Measurements from ENCODE around the gene RAF1.

The RAF1 gene

GRCh38 chr3:12613250-12613649 lies 50.7 kb downstream of the RAF1 start:
- H3K27me3 ChIP-seq (ENCODE audit: insufficient read depth, low read length, poor library complexity) = no peaks in the 10 kb centered on the region
- peak; percentile 6 for DNase-seq
- no peak overlapping the region for H4K8ac ChIP-seq (ENCODE audit: low read depth, low read length)
- H2BK5ac ChIP-seq (ENCODE audit: low read length) = no peak overlapping the region
- WGBS (ENCODE audit: extremely low coverage, insufficient coverage, low lambda C conversion rate) = no CpG with 5 or more reads among the region's 4 CpGs
- no peak overlapping the region for H3K56ac ChIP-seq (ENCODE audit: low read length)
- H3K18ac ChIP-seq (ENCODE audit: low read length) = no peak overlapping the region
- H3K79me2 ChIP-seq (ENCODE audit: control insufficient read depth, insufficient read depth, low read length) = peaks cover 13% of the 10 kb centered on the region
- no peak overlapping the region for H3K9ac ChIP-seq (ENCODE audit: low read length)
- H3K4me3 ChIP-seq (ENCODE audit: low read length) = no peak overlapping the region
- no peak overlapping the region for H3K27ac ChIP-seq (ENCODE audit: low read depth, low read length)
- H3K79me1 ChIP-seq (ENCODE audit: low read length) = peaks cover 11% of the 10 kb centered on the region
- no peaks in the 10 kb centered on the region for H3K36me3 ChIP-seq (ENCODE audit: control insufficient read depth, insufficient read depth, low read length)
- no peak overlapping the region for H2BK120ac ChIP-seq (ENCODE audit: low read depth, low read length)
- H2BK15ac ChIP-seq (replicated peaks; ENCODE audit: low read depth) = no peak overlapping the region
- no peak overlapping the region for H2AK5ac ChIP-seq (ENCODE audit: low read length)
- H3K4ac ChIP-seq (ENCODE audit: low read depth, low read length) = no peak overlapping the region
- no peak overlapping the region for H3K4me2 ChIP-seq (ENCODE audit: low read length)
- H4K5ac ChIP-seq (ENCODE audit: low read length) = no peak overlapping the region
- H3K4me1 ChIP-seq (ENCODE audit: control insufficient read depth, low read depth, low read length) = no peaks in the 10 kb centered on the region
- no peak overlapping the region for H3K23ac ChIP-seq (ENCODE audit: low read length)

GRCh38 chr3:12612514-12613226 lies 51.2 kb downstream of the RAF1 start:
- Histone ChIP-seq H2AK5ac (ENCODE audit: low read length) (no peak overlapping the region), H4K8ac (ENCODE audit: low read depth, low read length) (no peak overlapping the region), H3K56ac (ENCODE audit: low read length) (no peak overlapping the region), H3K9ac (ENCODE audit: low read length) (no peak overlapping the region), H2BK120ac (ENCODE audit: low read depth, low read length) (no peak overlapping the region), H3K18ac (ENCODE audit: low read length) (no peak overlapping the region), H2BK5ac (ENCODE audit: low read length) (no peak overlapping the region), H3K4me2 (ENCODE audit: low read length) (no peak overlapping the region), H3K79me1 (ENCODE audit: low read length) (peaks cover 11% of the 10 kb centered on the region), H4K5ac (ENCODE audit: low read length) (no peak overlapping the region), H3K79me2 (ENCODE audit: control insufficient read depth, insufficient read depth, low read length) (peaks cover 13% of the 10 kb centered on the region), H3K23ac (ENCODE audit: low read length) (no peak overlapping the region), H3K27ac (ENCODE audit: low read depth, low read length) (no peak overlapping the region), H3K4ac (ENCODE audit: low read depth, low read length) (no peak overlapping the region), H2BK15ac (replicated peaks; ENCODE audit: low read depth) (no peak overlapping the region), H3K36me3 (ENCODE audit: control insufficient read depth, insufficient read depth, low read length) (no peaks in the 10 kb centered on the region), H3K4me1 (ENCODE audit: control insufficient read depth, low read depth, low read length) (no peaks in the 10 kb centered on the region), H3K27me3 (ENCODE audit: insufficient read depth, low read length, poor library complexity) (no peaks in the 10 kb centered on the region), H3K4me3 (ENCODE audit: low read length) (no peak overlapping the region)
- WGBS (ENCODE audit: extremely low coverage, insufficient coverage, low lambda C conversion rate) = no CpG with 5 or more reads among the region's 6 CpGs
- no peak for DNase-seq

- Histone ChIP-seq H2BK5ac (ENCODE audit: low read length) (no peak overlapping the region), H3K27ac (ENCODE audit: low read depth, low read length) (no peak overlapping the region), H3K27me3 (ENCODE audit: insufficient read depth, low read length, poor library complexity) (no peaks in the 10 kb centered on the region), H2AK5ac (ENCODE audit: low read length) (no peak overlapping the region), H4K5ac (ENCODE audit: low read length) (no peak overlapping the region), H3K36me3 (ENCODE audit: control insufficient read depth, insufficient read depth, low read length) (no peaks in the 10 kb centered on the region), H3K79me2 (ENCODE audit: control insufficient read depth, insufficient read depth, low read length) (peaks cover 13% of the 10 kb centered on the region), H2BK15ac (replicated peaks; ENCODE audit: low read depth) (no peak overlapping the region), H3K56ac (ENCODE audit: low read length) (no peak overlapping the region), H3K4ac (ENCODE audit: low read depth, low read length) (no peak overlapping the region), H3K23ac (ENCODE audit: low read length) (no peak overlapping the region), H2BK120ac (ENCODE audit: low read depth, low read length) (no peak overlapping the region), H3K4me3 (ENCODE audit: low read length) (no peak overlapping the region), H3K79me1 (ENCODE audit: low read length) (peaks cover 11% of the 10 kb centered on the region), H4K8ac (ENCODE audit: low read depth, low read length) (no peak overlapping the region), H3K9ac (ENCODE audit: low read length) (no peak overlapping the region), H3K4me2 (ENCODE audit: low read length) (no peak overlapping the region), H3K4me1 (ENCODE audit: control insufficient read depth, low read depth, low read length) (no peaks in the 10 kb centered on the region), H3K18ac (ENCODE audit: low read length) (no peak overlapping the region)
- no peak for DNase-seq
- WGBS (ENCODE audit: extremely low coverage, insufficient coverage, low lambda C conversion rate) = no CpG with 5 or more reads among the region's 5 CpGs
Observed at GRCh38 chr3:12611117-12611516, 52.8 kb downstream of the RAF1 start.

- Histone ChIP-seq H3K27me3 (ENCODE audit: insufficient read depth, low read length, poor library complexity) (no peaks in the 10 kb centered on the region), H4K8ac (ENCODE audit: low read depth, low read length) (no peak overlapping the region), H3K27ac (ENCODE audit: low read depth, low read length) (no peak overlapping the region), H3K36me3 (ENCODE audit: control insufficient read depth, insufficient read depth, low read length) (no peaks in the 10 kb centered on the region), H3K79me2 (ENCODE audit: control insufficient read depth, insufficient read depth, low read length) (peaks cover 9% of the 10 kb centered on the region), H3K79me1 (ENCODE audit: low read length) (peaks cover 7% of the 10 kb centered on the region), H3K9ac (ENCODE audit: low read length) (no peak overlapping the region), H3K4me1 (ENCODE audit: control insufficient read depth, low read depth, low read length) (no peaks in the 10 kb centered on the region), H3K23ac (ENCODE audit: low read length) (no peak overlapping the region), H2BK5ac (ENCODE audit: low read length) (no peak overlapping the region), H4K5ac (ENCODE audit: low read length) (no peak overlapping the region), H2AK5ac (ENCODE audit: low read length) (no peak overlapping the region), H3K4ac (ENCODE audit: low read depth, low read length) (no peak overlapping the region), H2BK15ac (replicated peaks; ENCODE audit: low read depth) (no peak overlapping the region), H3K56ac (ENCODE audit: low read length) (no peak overlapping the region), H3K4me2 (ENCODE audit: low read length) (no peak overlapping the region), H3K4me3 (ENCODE audit: low read length) (no peak overlapping the region), H3K18ac (ENCODE audit: low read length) (no peak overlapping the region), H2BK120ac (ENCODE audit: low read depth, low read length) (no peak overlapping the region)
- no peak for DNase-seq
- WGBS (ENCODE audit: extremely low coverage, insufficient coverage, low lambda C conversion rate) = no CpG with 5 or more reads among the region's 1 CpG
Observed at GRCh38 chr3:12608376-12608775, 55.5 kb downstream of the RAF1 start.

GRCh38 chr3:12603969-12604368 lies 59.9 kb downstream of the RAF1 start:
- no peaks in the 10 kb centered on the region for H3K4me1 ChIP-seq (ENCODE audit: control insufficient read depth, low read depth, low read length)
- no peak overlapping the region for H3K18ac ChIP-seq (ENCODE audit: low read length)
- no peak overlapping the region for H3K9ac ChIP-seq (ENCODE audit: low read length)
- H3K79me2 ChIP-seq (ENCODE audit: control insufficient read depth, insufficient read depth, low read length) = no peaks in the 10 kb centered on the region
- H2BK120ac ChIP-seq (ENCODE audit: low read depth, low read length) = no peak overlapping the region
- no peak overlapping the region for H3K4me3 ChIP-seq (ENCODE audit: low read length)
- no peak overlapping the region for H3K4ac ChIP-seq (ENCODE audit: low read depth, low read length)
- H3K23ac ChIP-seq (ENCODE audit: low read length) = no peak overlapping the region
- no peak overlapping the region for H3K4me2 ChIP-seq (ENCODE audit: low read length)
- no peak overlapping the region for H3K27ac ChIP-seq (ENCODE audit: low read depth, low read length)
- H3K79me1 ChIP-seq (ENCODE audit: low read length) = no peaks in the 10 kb centered on the region
- H2AK5ac ChIP-seq (ENCODE audit: low read length) = no peak overlapping the region
- no peaks in the 10 kb centered on the region for H3K27me3 ChIP-seq (ENCODE audit: insufficient read depth, low read length, poor library complexity)
- no peak overlapping the region for H3K56ac ChIP-seq (ENCODE audit: low read length)
- no CpG with 5 or more reads among the region's 2 CpGs for WGBS (ENCODE audit: extremely low coverage, insufficient coverage, low lambda C conversion rate)
- H4K8ac ChIP-seq (ENCODE audit: low read depth, low read length) = no peak overlapping the region
- no peak overlapping the region for H2BK5ac ChIP-seq (ENCODE audit: low read length)
- no peak overlapping the region for H2BK15ac ChIP-seq (replicated peaks; ENCODE audit: low read depth)
- DNase-seq = peak; percentile 21
- H4K5ac ChIP-seq (ENCODE audit: low read length) = no peak overlapping the region
- peaks cover 7% of the 10 kb centered on the region for H3K36me3 ChIP-seq (ENCODE audit: control insufficient read depth, insufficient read depth, low read length)

- peaks cover 9% of the 10 kb centered on the region for H3K36me3 ChIP-seq (ENCODE audit: control insufficient read depth, insufficient read depth, low read length)
- WGBS (ENCODE audit: extremely low coverage, insufficient coverage, low lambda C conversion rate) = no CpG with 5 or more reads among the region's 1 CpG
Observed at GRCh38 chr3:12601072-12601471, 62.8 kb downstream of the RAF1 start.

More at GRCh38 chr3:12601072-12601471, 62.8 kb downstream of the RAF1 start:
- Histone ChIP-seq H3K9ac (ENCODE audit: low read length) (no peak overlapping the region), H3K18ac (ENCODE audit: low read length) (no peak overlapping the region), H3K4me3 (ENCODE audit: low read length) (no peak overlapping the region), H2BK5ac (ENCODE audit: low read length) (no peak overlapping the region), H3K27ac (ENCODE audit: low read depth, low read length) (no peak overlapping the region), H3K79me1 (ENCODE audit: low read length) (no peaks in the 10 kb centered on the region), H3K4me2 (ENCODE audit: low read length) (no peak overlapping the region), H2AK5ac (ENCODE audit: low read length) (no peak overlapping the region), H3K23ac (ENCODE audit: low read length) (no peak overlapping the region), H2BK120ac (ENCODE audit: low read depth, low read length) (no peak overlapping the region), H3K27me3 (ENCODE audit: insufficient read depth, low read length, poor library complexity) (no peaks in the 10 kb centered on the region), H3K79me2 (ENCODE audit: control insufficient read depth, insufficient read depth, low read length) (no peaks in the 10 kb centered on the region), H4K5ac (ENCODE audit: low read length) (no peak overlapping the region), H3K4me1 (ENCODE audit: control insufficient read depth, low read depth, low read length) (no peaks in the 10 kb centered on the region), H4K8ac (ENCODE audit: low read depth, low read length) (no peak overlapping the region), H3K4ac (ENCODE audit: low read depth, low read length) (no peak overlapping the region), H3K56ac (ENCODE audit: low read length) (no peak overlapping the region), H2BK15ac (replicated peaks; ENCODE audit: low read depth) (no peak overlapping the region)
- DNase-seq = no peak
